ENCODE measurements around the gene MYL1.

MYL1 gene

DNA sequence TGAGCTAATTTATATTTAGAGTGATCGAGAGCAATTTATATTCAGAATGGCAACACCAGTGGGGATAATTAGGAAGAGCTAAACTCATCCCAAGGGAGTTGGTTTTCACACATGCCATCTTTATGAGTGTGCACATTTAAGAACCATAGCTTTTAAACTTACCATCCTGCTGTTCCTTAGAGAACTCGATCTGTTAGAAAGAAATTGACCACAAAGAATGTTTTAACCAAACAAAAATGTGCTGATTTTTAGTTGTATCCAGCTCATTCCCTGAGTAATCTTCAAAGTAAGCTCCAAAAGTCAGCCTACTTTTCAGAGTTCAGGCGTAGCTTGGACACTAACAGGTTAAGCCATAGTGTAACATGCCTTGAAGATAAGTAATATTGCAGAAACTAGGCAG, 12.6 kb downstream of the MYL1 start:
- Histone ChIP-seq H3K4me3 (ENCODE audit: low read depth, low read length) (no peak overlapping the region), H3K27ac (ENCODE audit: extremely low read depth, low read depth, low read length) (no peak overlapping the region), H3K4me1 (ENCODE audit: control insufficient read depth, insufficient read depth, low read length) (no peaks in the 10 kb centered on the region), H3K9me3 (ENCODE audit: control insufficient read depth, insufficient read depth, low read depth, low read length) (no peaks in the 10 kb centered on the region), H3K36me3 (ENCODE audit: control insufficient read depth in 2 of 2, insufficient read depth in 1 of 2, low read length in 2 of 2) (no peaks in the 10 kb centered on the region)
- ChIA-PET CTCF (no interaction called here), POLR2A (no interaction called here)
- no peak for TF ChIP-seq ZNF239 (tag by site-specific recombination; IDR thresholded peaks at IDR 0.05)
- TF ChIP-seq ZNF626 (tag by site-specific recombination; IDR thresholded peaks at IDR 0.05): no peak
- TF ChIP-seq ZNF624 (tag by site-specific recombination; IDR thresholded peaks at IDR 0.05): no peak
- TF ChIP-seq ZNF266 (tag by site-specific recombination; IDR thresholded peaks at IDR 0.05; ENCODE audit: low read depth): no peak
- TF ChIP-seq HOXA7 (CRISPR knock-in tag; IDR thresholded peaks at IDR 0.05; ENCODE audit: borderline replicate concordance): no peak
- no peak for TF ChIP-seq SP3 (tag by site-specific recombination; IDR thresholded peaks at IDR 0.05)
- TF ChIP-seq ZNF48 (tag by site-specific recombination; IDR thresholded peaks at IDR 0.05): no peak
- TF ChIP-seq KLF7 (tag by site-specific recombination; IDR thresholded peaks at IDR 0.05; ENCODE audit: borderline replicate concordance): no peak
- TF ChIP-seq ZNF138 (tag by site-specific recombination; IDR thresholded peaks at IDR 0.05; ENCODE audit: borderline replicate concordance): no peak
- TF ChIP-seq, protein P1, sequence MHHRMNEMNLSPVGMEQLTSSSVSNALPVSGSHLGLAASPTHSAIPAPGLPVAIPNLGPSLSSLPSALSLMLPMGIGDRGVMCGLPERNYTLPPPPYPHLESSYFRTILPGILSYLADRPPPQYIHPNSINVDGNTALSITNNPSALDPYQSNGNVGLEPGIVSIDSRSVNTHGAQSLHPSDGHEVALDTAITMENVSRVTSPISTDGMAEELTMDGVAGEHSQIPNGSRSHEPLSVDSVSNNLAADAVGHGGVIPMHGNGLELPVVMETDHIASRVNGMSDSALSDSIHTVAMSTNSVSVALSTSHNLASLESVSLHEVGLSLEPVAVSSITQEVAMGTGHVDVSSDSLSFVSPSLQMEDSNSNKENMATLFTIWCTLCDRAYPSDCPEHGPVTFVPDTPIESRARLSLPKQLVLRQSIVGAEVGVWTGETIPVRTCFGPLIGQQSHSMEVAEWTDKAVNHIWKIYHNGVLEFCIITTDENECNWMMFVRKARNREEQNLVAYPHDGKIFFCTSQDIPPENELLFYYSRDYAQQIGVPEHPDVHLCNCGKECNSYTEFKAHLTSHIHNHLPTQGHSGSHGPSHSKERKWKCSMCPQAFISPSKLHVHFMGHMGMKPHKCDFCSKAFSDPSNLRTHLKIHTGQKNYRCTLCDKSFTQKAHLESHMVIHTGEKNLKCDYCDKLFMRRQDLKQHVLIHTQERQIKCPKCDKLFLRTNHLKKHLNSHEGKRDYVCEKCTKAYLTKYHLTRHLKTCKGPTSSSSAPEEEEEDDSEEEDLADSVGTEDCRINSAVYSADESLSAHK (tag by site-specific recombination; IDR thresholded peaks at IDR 0.05): no peak
- TF ChIP-seq, protein P2, sequence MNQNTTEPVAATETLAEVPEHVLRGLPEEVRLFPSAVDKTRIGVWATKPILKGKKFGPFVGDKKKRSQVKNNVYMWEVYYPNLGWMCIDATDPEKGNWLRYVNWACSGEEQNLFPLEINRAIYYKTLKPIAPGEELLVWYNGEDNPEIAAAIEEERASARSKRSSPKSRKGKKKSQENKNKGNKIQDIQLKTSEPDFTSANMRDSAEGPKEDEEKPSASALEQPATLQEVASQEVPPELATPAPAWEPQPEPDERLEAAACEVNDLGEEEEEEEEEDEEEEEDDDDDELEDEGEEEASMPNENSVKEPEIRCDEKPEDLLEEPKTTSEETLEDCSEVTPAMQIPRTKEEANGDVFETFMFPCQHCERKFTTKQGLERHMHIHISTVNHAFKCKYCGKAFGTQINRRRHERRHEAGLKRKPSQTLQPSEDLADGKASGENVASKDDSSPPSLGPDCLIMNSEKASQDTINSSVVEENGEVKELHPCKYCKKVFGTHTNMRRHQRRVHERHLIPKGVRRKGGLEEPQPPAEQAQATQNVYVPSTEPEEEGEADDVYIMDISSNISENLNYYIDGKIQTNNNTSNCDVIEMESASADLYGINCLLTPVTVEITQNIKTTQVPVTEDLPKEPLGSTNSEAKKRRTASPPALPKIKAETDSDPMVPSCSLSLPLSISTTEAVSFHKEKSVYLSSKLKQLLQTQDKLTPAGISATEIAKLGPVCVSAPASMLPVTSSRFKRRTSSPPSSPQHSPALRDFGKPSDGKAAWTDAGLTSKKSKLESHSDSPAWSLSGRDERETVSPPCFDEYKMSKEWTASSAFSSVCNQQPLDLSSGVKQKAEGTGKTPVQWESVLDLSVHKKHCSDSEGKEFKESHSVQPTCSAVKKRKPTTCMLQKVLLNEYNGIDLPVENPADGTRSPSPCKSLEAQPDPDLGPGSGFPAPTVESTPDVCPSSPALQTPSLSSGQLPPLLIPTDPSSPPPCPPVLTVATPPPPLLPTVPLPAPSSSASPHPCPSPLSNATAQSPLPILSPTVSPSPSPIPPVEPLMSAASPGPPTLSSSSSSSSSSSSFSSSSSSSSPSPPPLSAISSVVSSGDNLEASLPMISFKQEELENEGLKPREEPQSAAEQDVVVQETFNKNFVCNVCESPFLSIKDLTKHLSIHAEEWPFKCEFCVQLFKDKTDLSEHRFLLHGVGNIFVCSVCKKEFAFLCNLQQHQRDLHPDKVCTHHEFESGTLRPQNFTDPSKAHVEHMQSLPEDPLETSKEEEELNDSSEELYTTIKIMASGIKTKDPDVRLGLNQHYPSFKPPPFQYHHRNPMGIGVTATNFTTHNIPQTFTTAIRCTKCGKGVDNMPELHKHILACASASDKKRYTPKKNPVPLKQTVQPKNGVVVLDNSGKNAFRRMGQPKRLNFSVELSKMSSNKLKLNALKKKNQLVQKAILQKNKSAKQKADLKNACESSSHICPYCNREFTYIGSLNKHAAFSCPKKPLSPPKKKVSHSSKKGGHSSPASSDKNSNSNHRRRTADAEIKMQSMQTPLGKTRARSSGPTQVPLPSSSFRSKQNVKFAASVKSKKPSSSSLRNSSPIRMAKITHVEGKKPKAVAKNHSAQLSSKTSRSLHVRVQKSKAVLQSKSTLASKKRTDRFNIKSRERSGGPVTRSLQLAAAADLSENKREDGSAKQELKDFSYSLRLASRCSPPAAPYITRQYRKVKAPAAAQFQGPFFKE (tag by site-specific recombination; IDR thresholded peaks at IDR 0.05; ENCODE audit: borderline replicate concordance): no peak
- TF ChIP-seq ZNF561 (tag by site-specific recombination; IDR thresholded peaks at IDR 0.05; ENCODE audit: borderline replicate concordance): no peak
- TF ChIP-seq ZSCAN30 (tag by site-specific recombination; IDR thresholded peaks at IDR 0.05): no peak
- no peak for TF ChIP-seq ZSCAN23 (tag by site-specific recombination; IDR thresholded peaks at IDR 0.05)
- TF ChIP-seq GLI4 (tag by site-specific recombination; IDR thresholded peaks at IDR 0.05): no peak
- no peak for TF ChIP-seq ZNF433 (tag by site-specific recombination; IDR thresholded peaks at IDR 0.05; ENCODE audit: low read depth)

DNA sequence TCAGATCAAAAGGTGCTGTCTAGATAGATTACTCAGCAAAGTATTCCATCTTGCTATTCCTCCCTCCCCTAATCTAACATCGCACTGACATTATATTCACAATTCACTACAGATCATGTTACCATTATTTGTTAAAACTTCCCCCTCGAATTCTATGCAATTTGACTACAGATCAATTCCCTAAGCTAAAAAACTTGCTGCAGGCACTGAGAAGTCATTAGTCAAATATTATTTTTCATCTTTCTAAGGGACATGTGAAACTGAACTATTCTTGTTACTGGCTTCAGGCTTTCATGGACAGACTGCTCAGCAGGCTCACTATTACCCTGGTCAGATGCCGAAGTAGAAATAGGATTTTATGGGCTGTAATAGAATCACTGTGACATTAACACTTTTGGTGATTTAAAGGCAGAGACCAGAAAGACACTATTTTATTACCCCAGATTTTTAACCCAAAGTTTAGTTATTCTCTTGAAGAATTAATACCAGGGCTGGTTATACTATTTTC, 15.1 kb downstream of the MYL1 start:
- no peaks in the 10 kb centered on the region for H3K36me3 ChIP-seq (ENCODE audit: control insufficient read depth in 2 of 2, insufficient read depth in 1 of 2, low read length in 2 of 2)
- no peak overlapping the region for H3K27ac ChIP-seq (ENCODE audit: extremely low read depth, low read depth, low read length)
- POLR2A ChIA-PET: no interaction called here
- TF ChIP-seq ZBTB7A (tag by site-specific recombination; IDR thresholded peaks at IDR 0.05; ENCODE audit: low read depth): no peak
- TF ChIP-seq ZNF510 (tag by site-specific recombination; IDR thresholded peaks at IDR 0.05; ENCODE audit: insufficient replicate concordance): no peak
- TF ChIP-seq, protein P3, sequence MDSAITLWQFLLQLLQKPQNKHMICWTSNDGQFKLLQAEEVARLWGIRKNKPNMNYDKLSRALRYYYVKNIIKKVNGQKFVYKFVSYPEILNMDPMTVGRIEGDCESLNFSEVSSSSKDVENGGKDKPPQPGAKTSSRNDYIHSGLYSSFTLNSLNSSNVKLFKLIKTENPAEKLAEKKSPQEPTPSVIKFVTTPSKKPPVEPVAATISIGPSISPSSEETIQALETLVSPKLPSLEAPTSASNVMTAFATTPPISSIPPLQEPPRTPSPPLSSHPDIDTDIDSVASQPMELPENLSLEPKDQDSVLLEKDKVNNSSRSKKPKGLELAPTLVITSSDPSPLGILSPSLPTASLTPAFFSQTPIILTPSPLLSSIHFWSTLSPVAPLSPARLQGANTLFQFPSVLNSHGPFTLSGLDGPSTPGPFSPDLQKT (IDR thresholded peaks at IDR 0.05; ENCODE audit: borderline replicate concordance, low read depth, low read length): no peak
- TF ChIP-seq, protein P4, sequence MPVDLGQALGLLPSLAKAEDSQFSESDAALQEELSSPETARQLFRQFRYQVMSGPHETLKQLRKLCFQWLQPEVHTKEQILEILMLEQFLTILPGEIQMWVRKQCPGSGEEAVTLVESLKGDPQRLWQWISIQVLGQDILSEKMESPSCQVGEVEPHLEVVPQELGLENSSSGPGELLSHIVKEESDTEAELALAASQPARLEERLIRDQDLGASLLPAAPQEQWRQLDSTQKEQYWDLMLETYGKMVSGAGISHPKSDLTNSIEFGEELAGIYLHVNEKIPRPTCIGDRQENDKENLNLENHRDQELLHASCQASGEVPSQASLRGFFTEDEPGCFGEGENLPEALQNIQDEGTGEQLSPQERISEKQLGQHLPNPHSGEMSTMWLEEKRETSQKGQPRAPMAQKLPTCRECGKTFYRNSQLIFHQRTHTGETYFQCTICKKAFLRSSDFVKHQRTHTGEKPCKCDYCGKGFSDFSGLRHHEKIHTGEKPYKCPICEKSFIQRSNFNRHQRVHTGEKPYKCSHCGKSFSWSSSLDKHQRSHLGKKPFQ (tag by site-specific recombination; IDR thresholded peaks at IDR 0.05): no peak
- no peak for TF ChIP-seq KLF10 (tag by site-specific recombination; IDR thresholded peaks at IDR 0.05)
- no peak for TF ChIP-seq ZNF324 (tag by site-specific recombination; IDR thresholded peaks at IDR 0.05)
- TF ChIP-seq ZNF214 (tag by site-specific recombination; IDR thresholded peaks at IDR 0.05; ENCODE audit: borderline replicate concordance): no peak
- TF ChIP-seq HOXC10 (CRISPR knock-in tag; IDR thresholded peaks at IDR 0.05): no peak
- TF ChIP-seq ZNF529 (tag by site-specific recombination; IDR thresholded peaks at IDR 0.05; ENCODE audit: insufficient replicate concordance): no peak

More for the DNA sequence above, 15.1 kb downstream of the MYL1 start:
- Histone ChIP-seq H3K4me1 (ENCODE audit: control insufficient read depth, insufficient read depth, low read length) (no peaks in the 10 kb centered on the region), H3K9me3 (ENCODE audit: control insufficient read depth, insufficient read depth, low read depth, low read length) (no peaks in the 10 kb centered on the region), H3K4me3 (ENCODE audit: low read depth, low read length) (no peak overlapping the region)
- CTCF ChIA-PET: no interaction called here
